Measurements from ENCODE around the gene JAZF1. TPM values are rescaled to one million over a fixed set of nuclear protein-coding genes. Genes with fewer than 3 reads are reported as not detected.

The JAZF1 gene
- total RNA-seq, 1 experiment from 2014 or later, result 9.1 TPM

DNA sequence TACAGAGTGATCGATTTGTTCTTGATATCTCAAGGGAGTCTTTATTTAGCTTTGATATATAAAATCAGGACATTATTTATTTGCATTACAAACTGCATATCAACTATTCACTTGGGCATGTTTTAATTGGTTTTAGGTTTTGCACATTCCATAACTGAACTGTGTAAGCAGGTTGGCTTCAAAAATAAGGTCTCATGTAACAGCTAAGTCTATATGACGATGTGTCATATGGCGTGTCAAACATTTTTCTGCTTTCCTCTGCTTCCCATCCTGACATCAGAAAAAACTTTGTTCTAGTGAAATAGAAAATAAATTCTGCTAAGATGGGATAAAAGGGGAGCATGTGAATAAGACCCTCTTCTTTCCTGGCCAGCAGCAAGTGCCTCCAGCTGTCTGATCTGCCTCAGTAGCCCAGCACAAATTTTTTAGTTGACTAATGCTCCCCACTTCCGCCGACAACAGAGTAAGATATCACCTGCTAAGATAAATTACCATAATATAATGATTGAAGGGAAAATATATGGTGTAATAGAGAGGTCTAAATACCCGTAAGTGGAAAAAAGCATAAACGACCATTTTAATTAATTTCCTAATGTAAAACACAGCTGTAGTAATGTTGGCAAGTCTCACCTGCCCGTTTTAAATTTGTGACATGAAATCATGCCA is 260.2 kb downstream of the JAZF1 start:
- Histone ChIP-seq H3K9me3 (ENCODE audit: control insufficient read depth, low read depth, low read length) (no peaks in the 10 kb centered on the region), H4K91ac (ENCODE audit: insufficient read length, low read depth, low read length) (no peak overlapping the region), H3K27me3 (ENCODE audit: insufficient read depth, low read length) (no peaks in the 10 kb centered on the region), H3K27ac (ENCODE audit: insufficient read length, low read depth, low read length) (no peak overlapping the region), H2BK12ac (ENCODE audit: insufficient read length, low read depth, low read length) (no peak overlapping the region), H2BK5ac (ENCODE audit: insufficient read length, low read length) (no peak overlapping the region), H3K23ac (ENCODE audit: insufficient read length, low read depth, low read length) (no peak overlapping the region), H4K5ac (ENCODE audit: insufficient read length, low read depth, low read length) (no peak overlapping the region), H3T11ph (ENCODE audit: low read length) (no peak overlapping the region), H3K79me2 (ENCODE audit: insufficient read depth, low read length) (no peaks in the 10 kb centered on the region), H3K4ac (ENCODE audit: low read depth, low read length) (no peak overlapping the region), H2BK120ac (ENCODE audit: low read depth, low read length, poor library complexity, severe bottlenecking) (no peak overlapping the region), H2BK15ac (ENCODE audit: low read depth, low read length) (no peak overlapping the region), H2BK20ac (ENCODE audit: low read depth, low read length, poor library complexity, severe bottlenecking) (no peak overlapping the region), H3K4me2 (ENCODE audit: insufficient read depth, insufficient read length, low read length) (no peak overlapping the region), H4K8ac (replicated peaks; ENCODE audit: insufficient read length, low read depth, low read length) (no peak overlapping the region), H4K20me1 (ENCODE audit: control insufficient read depth, insufficient read depth, insufficient read length) (no peaks in the 10 kb centered on the region), H3K14ac (ENCODE audit: insufficient read depth, low read length) (no peak overlapping the region), H2AK5ac (ENCODE audit: insufficient read length, low read length) (no peak overlapping the region), H3K79me1 (ENCODE audit: insufficient read depth, low read depth, low read length, poor library complexity, severe bottlenecking) (no peaks in the 10 kb centered on the region), H2AFZ (ENCODE audit: low read length) (no peak overlapping the region), H3K4me1 (ENCODE audit: insufficient read depth, low read length) (peaks cover 6% of the 10 kb centered on the region; the same call in 1 of the 2 replicates), H3K23me2 (ENCODE audit: insufficient read length, low read depth, low read length, poor library complexity, severe bottlenecking) (no peaks in the 10 kb centered on the region), H3K9ac (ENCODE audit: extremely low read depth, insufficient read length, low read length) (no peak overlapping the region), H3K56ac (ENCODE audit: insufficient read length, low read depth, low read length) (no peak overlapping the region), H3K18ac (ENCODE audit: insufficient read length, low read depth, low read length) (no peak overlapping the region)
- Mint-ChIP-seq H3K27ac (peak overlapping the region in 2 of 3 experiments; percentile 50 to 76; a peak in 2 of 7 replicates), H3K4me1 (peaks cover 28 to 33% of the 10 kb centered on the region in 2 experiments), H3K9me3 (0 out of 5 replicates have a peak, but pooled peaks cover 0 to 2% of the 10 kb centered on the region in 2 experiments), H3K4me3 (no peak overlapping the region), H3K27me3 (ENCODE audit: low read depth) (no peaks in the 10 kb centered on the region; the same call in 1 of the 2 replicates), H3K36me3 (ENCODE audit: insufficient read depth in 1 of 3, low read depth in 3 of 3) (peaks cover 0 to 15% (median 0%) of the 10 kb centered on the region in 3 experiments; a peak in 3 of 7 replicates)
- TF ChIP-seq, protein P1, sequence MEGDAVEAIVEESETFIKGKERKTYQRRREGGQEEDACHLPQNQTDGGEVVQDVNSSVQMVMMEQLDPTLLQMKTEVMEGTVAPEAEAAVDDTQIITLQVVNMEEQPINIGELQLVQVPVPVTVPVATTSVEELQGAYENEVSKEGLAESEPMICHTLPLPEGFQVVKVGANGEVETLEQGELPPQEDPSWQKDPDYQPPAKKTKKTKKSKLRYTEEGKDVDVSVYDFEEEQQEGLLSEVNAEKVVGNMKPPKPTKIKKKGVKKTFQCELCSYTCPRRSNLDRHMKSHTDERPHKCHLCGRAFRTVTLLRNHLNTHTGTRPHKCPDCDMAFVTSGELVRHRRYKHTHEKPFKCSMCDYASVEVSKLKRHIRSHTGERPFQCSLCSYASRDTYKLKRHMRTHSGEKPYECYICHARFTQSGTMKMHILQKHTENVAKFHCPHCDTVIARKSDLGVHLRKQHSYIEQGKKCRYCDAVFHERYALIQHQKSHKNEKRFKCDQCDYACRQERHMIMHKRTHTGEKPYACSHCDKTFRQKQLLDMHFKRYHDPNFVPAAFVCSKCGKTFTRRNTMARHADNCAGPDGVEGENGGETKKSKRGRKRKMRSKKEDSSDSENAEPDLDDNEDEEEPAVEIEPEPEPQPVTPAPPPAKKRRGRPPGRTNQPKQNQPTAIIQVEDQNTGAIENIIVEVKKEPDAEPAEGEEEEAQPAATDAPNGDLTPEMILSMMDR (conservative IDR thresholded peaks at IDR 0.05), result no peak
- no CpG with 5 or more reads among the region's 8 CpGs for WGBS (ENCODE audit: extremely low coverage, insufficient read length, low lambda C conversion rate)
- DNase-seq, result no peak
